ENCODE measurements around the gene DPP6.

Gene DPP6

GRCh38 chr7:154347700-154348266 lies 295.6 kb downstream of the DPP6 start:
- DNase-seq: no peak

GRCh38 chr7:154350892-154351291 lies 298.7 kb downstream of the DPP6 start:
- DNase-seq: no peak

DNA sequence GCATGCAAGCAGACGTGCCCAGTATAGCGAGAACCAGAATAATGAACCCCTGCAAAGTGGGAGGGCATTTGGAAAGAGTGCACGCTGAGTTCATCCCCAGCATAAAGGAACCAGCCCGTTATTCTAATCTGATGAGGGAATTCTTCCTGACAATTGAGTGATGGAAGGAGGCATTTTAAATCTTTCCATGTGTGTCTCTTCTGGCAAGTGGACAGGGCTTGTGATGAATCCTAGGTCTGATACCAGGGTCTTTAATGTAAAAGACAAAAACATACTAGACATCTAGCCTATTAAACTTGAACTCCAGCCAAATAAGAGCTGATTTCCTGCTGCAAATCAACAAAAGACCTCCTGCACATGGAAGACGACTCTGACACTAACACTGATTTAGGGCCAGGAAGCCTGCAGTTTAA lies 301.2 kb downstream of the DPP6 start:
- no peak for DNase-seq

- no peak for DNase-seq
Measured at GRCh38 chr7:154364170-154364569, 312.0 kb downstream of the DPP6 start.

- no peak for DNase-seq
Measured at GRCh38 chr7:154371424-154371823, 319.2 kb downstream of the DPP6 start.

GRCh38 chr7:154372011-154372601 lies 319.9 kb downstream of the DPP6 start:
- DNase-seq: no peak

DNA sequence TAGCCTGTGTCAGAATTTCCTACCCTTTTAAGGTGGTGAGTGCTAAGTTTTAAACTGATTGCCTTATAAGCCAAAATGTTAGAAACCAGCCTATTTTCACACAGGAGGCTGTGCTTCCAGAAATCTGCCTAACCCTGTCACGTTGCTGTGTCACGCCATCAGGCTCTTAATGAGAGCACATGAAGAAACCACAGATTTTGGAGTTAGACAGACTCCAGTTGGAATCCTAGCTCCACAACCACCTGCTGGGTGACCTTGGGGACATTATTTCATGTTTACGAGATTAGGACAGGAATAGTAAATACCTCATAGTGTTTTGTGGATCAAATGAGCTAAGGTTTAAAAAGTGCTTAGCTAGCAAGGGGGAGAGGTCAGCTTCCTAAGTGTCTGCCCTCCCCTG lies 321.8 kb downstream of the DPP6 start:
- no peak for DNase-seq

GRCh38 chr7:154375956-154376355 lies 323.8 kb downstream of the DPP6 start:
- no peak for DNase-seq

GRCh38 chr7:154380771-154381170 lies 328.6 kb downstream of the DPP6 start:
- no peak for DNase-seq

GRCh38 chr7:154383045-154383444 lies 330.8 kb downstream of the DPP6 start:
- no peak for DNase-seq

GRCh38 chr7:154385214-154385613 lies 333.0 kb downstream of the DPP6 start:
- DNase-seq: no peak

DNA sequence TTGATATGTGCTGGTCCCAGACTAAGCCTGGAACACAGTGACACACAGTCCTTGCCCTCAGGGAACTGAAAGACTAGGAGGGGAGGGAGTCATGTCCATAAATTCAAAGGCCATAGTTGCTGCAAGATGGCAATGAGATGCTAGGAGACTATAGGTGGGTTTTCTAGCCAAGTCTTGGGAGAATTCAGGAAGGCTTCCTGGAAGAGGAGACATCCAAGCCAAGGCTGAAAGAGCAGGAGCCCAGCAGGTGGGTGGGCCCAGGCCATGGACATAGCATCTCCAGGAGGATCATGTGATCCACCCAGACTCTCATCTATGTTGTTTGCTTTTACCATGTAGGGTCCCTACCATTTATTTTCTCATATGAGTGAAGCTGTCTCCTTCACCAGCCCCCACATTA lies 335.1 kb downstream of the DPP6 start:
- DNase-seq: no peak

DNA sequence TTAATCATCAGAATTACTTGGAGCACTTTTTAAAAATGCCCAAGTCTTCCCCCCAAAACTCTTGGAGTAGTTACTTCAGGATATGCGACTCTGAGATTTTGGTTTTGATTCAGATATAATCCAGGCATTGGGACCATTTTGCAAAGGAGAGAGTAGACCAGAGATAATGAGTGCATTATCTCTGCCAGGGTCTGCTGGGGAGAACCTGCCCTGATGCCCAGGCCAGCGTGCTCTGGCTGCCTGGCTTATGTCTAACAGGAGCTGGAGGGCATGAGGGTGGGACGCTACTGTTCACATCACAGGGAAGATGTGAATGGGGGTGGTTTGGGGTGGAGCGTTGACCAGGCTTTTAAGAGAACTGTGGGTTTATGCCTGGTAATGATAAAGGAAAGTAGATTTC lies 336.2 kb downstream of the DPP6 start:
- DNase-seq: no peak

- no peak for DNase-seq
Measured at GRCh38 chr7:154388999-154389398, 336.8 kb downstream of the DPP6 start.

- DNase-seq: no peak
Measured at GRCh38 chr7:154390961-154391360, 338.8 kb downstream of the DPP6 start.

DNA sequence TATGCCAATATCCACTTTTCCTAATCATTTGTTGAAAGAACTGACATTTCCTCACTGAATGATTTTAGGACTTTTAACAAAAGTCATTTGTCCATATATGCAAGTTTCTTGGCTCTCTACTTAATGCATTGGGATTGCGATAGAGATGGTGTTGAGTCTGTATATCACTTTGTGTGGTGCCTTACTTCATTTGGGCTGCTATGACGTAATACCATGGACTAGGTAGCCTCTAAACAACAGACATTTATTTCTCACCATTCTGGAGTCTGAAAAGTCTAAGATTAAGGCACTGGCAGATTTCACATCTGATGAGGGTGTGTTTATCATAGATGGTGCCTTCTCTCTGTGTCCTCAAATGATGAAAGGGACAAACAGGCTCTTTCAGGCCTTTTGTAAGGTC lies 342.6 kb downstream of the DPP6 start:
- no peak for DNase-seq

DNA sequence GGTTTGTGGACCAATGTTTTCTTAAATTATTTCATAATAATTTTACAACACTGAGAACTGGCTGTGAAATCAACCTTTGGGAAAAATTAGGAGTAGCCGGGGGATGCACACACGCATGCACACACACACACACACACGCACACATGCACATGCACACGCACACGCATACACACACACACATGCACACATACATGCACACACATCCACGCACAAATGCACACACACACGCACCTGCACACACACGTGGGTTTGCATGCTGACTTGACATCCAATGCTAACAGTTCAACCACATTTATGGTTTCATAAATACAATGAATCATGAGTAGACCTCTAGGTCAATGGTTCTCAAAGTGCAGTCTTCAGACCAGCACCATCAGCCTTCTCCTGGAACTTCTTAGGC lies 354.1 kb downstream of the DPP6 start:
- no peak for DNase-seq

DNA sequence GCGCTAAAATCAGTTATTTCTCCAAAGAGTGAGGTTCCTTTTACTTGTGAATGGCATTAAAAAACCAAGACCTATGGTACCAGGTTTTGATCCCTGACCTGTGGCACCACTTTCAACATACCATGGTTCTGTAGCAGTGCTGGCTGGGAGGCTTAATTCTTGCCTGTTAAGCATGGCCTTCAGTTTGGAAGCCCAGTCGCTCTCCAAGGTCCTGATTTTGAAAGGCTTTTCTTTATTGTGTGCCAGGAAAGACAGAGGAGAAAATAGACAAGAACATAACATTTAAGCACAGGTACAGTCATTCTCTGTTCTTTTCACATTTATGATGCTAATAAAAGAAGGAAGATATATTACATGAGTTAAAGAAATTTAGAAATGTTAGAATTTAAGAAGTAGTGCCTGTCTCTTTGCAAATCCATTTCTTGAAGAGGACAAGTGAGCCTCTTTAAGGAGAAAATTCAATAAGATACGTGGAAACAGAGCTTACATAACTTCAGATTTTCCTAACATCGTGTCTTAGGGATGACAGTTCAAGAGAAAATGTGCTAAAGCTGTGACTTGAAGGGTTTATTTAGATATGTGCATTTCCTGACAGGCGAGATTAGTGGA lies 357.6 kb downstream of the DPP6 start:
- DNase-seq: no peak

DNA sequence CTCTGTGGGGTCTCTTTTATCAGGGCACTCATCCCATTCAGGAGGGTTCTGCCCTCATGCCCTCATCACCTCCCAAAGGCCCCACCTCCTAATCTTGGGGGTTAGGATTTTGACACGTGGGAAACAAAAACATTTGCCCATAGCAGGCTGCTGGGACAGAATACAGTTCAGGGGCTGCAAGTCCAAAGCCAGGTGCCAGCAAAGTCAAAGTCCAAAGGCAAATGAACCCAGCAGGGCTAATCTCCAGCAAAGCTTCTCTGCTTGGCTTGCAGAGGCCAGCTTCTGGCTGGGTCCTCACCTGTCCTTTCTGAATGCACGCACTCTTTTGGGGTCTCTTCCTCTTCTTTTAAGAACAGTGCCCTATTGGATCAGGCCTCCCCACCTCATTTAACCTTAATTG lies 359.9 kb downstream of the DPP6 start:
- no peak for DNase-seq

DNA sequence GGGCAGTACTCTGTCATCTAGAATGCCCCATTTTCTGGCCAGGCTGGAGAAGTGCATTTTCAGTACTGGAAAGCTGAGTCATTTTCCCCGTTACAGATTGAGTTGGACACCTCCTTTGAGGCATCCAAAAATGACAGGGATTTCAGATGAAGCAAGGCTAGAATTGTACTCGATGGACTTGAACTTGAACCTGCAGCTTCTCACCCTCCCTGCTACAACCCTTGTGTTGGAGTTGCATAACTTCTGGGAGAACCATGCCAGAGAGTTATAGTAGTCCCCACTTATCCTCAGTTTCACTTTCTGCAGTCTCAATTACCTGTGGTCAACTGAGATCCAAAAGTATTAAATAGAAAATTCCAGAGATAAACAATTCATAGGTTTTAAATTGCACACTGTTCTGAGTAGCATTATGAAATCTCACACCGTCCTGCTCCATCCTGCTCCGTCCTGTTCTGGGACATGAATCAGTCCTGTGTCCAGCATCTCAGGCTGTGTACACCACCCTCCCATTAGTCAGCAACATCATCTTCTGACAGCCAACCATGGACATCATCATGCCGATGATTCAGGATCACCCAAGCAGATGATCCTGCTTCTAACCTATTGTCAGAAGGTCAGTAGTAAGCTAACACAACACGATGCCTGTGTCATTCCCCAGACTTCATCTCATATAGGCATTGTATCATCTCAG lies 363.7 kb downstream of the DPP6 start:
- DNase-seq: no peak

DNA sequence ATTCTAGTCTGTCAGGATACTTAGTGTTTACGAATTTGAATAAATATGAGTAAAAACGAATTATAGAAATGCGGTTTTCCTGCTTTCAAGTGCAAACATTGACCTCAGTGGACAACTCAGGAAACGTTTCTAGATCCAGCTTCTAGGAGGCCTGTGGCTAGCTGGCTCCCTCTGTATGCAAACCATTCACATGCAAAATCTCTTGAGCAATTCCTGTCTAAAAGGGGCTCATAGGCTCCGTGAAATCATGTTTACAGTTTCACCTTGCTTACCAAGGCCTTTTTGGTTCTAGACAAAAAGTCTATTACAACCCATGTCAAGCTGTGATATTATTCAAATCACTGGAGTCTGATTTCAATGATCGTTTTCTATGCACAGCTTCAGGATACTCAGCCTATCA lies 364.5 kb downstream of the DPP6 start:
- DNase-seq: no peak

DNA sequence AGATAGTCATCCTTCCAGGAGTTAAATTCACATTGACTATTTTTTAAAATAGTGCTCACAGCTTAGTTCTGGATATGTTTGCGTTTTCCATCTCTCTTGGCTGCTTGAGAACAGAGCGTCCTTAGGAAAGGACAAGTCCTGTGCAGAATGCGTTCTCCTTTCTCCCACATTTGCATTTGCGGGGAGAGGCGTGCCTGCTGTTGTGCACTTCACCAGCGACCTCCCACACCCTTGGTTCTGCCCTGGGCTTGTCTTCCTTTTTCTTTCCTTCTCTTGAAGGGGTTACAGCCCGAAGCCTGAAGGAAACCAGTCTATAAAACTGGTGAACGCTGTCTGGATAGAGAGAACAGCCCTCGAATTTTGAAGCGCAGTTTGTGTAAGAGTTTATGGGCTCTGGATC lies 367.1 kb downstream of the DPP6 start:
- no peak for DNase-seq

DNA sequence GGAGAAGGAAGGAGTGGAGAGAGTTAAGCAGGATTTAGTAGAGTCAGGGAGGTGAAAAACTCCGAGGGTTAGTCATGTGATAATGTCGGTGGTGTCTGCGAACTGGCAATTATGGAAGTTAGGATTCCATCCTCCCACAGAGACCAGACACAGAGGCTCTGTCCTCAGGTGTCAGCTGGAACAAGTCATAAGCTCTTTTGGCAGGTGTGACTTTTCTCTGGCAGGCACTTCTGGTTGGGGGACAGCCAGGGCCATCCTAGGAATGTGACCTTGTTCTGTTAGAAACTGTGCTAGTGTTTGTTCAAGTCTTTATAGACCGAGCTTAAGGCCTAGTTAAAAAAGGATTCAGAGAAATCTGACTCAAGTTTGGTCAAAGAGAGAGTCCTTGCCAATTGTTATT lies 371.0 kb downstream of the DPP6 start:
- no peak for DNase-seq

DNA sequence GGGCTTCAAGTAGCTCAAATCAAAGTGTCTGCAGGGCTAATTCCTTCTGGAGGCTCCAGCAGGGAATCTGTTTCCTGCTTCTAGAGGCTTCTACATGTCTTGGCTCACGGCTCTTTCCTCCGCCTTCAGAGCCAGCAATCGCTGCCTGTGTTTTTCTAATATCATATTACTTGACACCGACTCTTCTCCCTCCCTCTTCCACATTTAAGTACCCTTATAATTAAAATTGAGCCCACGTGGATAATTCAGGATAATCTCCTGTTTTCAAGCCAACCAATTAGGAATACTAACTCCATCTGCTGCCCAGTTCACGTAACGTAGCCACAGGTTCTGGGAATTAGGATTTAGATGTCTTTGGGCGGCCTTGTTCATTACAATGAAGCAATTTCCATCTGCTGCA lies 372.2 kb downstream of the DPP6 start:
- DNase-seq: no peak

Measured in amniotic stem cell (primary cell).